T-helper 2 cell (primary cell): ENCODE data around the gene RFX3.
A peak's percentile ranks its signal among the peaks of the same experiment; 100 is the strongest.

Experiments
- DNase-seq, 5 experiments: peaks; one replicate each; pipeline versions ENCODE4 v3.0.0 to v3.0.0-alpha.2; 2012 to 2022

RFX3 gene

DNA sequence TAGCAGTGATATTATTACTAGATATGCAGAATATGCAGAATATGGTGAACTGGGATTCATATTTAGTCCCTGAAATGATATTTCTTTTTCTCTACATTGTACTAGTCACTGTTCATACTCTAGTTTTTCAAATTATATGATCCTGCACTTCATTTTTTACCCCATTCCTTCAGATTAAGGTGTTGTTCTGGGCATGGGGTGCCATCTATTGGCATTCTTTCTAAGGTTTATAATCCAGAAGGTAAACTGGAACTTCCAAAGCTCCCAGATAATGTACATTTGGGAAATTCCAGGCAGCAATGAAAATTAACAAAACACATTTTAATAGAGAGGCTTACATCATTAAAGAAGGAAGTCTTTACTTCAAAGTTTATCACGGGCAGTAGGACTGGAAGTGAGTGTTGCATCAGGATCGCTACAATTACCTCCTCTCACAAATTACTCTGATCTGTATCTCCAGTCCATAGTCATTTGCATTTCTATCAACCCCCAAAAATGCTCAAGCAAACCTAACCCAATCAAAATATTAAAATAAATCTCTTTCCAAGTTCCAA, 12.5 kb downstream of the RFX3 start:
- DNase-seq: no peak

GRCh38 chr9:3511551-3511950, 14.2 kb downstream of the RFX3 start:
- DNase-seq: no peak

DNA sequence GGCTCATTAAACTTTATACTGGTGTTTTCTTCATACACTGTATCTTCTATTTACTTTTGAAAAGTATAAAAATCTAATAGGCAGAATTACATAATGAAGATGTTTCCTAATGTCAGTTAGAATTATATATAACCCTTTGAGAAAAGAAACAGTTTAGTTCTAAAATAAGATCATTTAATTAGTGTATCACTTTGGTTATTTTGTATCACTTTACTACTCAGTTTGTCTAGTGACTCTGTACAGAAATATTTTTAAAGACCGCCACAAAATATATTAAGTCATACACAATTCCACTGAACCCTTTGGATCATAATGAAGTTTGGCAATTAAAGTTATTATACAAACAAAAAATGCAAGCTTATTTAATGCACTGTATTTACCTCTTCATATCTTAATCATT, 15.0 kb downstream of the RFX3 start:
- DNase-seq: no peak

DNA sequence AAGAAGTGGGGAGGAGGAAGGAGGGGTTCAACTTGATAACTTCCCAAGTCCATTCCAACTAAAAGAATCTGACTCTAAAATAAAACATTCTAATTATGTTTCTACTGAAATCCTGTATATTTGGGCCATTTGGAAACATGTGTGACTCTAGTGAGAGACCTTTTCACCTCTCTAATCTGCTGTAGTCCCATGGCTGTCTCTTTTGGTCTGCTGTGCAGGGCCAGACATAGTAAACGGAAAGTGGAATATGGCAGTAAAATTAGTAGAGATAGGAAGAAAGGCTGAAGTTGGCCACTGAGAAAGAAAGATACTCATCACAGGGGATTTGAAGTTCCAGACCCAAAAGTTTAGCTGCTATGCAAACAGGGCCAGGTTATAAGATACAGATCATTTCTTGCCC, 15.9 kb downstream of the RFX3 start:
- DNase-seq: no peak

DNA sequence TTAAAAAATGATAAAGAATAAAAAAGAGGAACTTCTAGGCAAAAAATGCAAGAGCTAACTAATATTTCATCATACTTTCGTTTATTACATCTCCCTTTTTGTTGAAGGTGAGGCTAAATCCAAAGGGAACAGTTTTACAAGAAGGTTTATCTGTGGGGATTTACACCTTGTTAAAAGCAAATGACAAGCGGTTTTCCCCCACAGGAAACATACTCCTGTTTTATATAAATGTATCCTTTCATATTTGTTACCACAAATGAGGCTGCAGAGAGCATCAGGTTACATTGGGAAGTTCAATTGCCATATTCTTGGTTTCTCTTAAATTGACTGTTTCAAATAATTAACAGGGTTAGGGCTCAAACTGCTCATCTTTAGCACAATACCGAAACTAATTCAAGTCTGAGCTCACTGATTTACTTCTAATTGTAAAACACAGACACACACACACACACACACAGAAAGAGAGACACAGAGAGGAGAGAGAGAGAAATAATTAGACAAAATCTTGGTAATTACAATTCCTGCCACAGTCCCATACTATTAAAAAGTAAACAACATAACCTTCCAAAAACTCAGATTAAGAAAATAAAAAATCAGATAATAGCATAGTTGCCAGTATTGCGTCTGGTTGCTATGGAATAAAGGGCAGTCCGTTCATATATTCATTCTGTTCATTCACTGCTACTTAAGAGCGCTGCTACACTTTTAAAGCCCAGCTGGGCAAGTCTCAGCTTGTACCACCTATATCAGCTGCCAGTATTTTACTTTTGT, 17.1 kb downstream of the RFX3 start:
- DNase-seq: no peak

DNA sequence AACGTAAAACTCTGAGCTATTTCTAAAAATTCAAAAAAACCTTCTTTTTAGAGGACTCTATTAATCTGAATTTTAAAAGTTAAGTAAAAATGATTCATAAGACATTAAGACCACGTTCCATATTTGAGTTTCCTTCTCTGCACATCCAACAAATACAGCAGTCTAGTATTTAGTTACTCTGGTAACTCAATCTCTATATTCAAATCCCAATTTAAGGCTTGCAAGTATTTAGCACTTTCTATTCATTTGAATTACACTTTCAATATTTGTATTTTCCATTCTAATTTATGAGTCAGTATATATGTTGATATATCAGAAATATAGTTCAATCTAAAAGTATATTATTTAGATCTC, 17.7 kb downstream of the RFX3 start:
- DNase-seq: no peak

- no peak for DNase-seq
These were observed 18.3 kb downstream of the RFX3 start for GRCh38 chr9:3507395-3508077.

DNA sequence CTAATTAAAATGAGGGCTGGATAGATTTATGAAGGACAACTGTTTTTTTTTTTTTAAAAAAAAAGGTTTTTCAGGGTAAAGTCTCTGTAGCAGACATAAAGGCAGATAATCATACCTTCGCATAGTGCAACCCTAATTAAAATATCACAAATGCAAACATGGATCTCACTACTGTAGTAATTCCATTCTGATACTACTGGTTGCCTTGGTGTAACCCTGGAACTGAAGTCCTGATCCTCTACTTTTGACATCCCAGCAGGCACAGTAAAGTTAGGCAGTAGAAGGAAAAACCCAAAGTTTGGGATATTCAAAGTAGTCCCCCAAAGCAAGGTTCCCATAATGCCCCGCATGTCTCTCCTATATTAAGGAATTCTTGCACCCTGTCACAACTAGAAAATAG, 19.6 kb downstream of the RFX3 start:
- DNase-seq: no peak

DNA sequence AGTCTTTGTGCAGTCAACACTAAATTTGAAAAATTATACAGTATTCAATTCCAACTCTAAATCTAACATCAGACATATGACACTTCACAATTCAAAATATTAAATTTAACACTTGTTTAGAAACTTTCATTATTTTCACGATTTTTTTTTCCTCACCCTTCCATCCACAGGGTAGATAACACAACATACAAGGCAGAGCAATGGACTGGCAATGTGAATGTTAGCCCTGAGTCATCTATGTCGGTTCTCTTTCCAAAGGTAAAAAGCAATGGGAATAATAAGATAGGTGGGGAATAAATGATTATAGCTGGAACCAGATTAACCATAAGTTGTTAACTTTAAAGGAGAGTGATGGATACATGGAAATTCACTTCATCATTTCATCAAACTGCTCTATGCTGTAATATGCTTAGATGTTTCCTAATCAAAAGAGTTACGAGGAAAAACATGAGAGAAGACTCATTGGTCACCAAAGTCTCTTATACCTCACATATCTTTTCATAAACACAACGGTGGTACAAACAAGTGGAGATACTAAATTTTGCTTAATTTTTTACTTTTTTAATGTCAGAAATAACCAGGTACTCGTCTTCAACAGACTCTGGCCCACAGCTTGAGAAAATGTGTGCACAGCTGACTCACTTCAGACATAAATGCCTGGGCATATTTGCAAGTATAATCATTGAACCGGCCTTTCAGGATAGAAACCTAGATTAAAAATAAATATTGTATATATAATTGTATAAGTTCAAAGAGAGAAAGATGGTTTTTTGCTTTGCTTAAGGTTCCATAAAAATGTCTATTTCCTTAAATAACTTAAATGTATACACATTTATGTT, 23.0 kb downstream of the RFX3 start:
- DNase-seq: no peak

- no peak for DNase-seq
These were observed 25.8 kb downstream of the RFX3 start for GRCh38 chr9:3500044-3500443.

- no peak for DNase-seq
These were observed 27.1 kb downstream of the RFX3 start for GRCh38 chr9:3498691-3499090.

GRCh38 chr9:3497857-3498256, 27.9 kb downstream of the RFX3 start:
- DNase-seq: no peak

GRCh38 chr9:3497401-3497800, 28.4 kb downstream of the RFX3 start:
- DNase-seq: no peak

- DNase-seq: no peak
These were observed 29.9 kb downstream of the RFX3 start for GRCh38 chr9:3495855-3496254.

GRCh38 chr9:3492214-3492613, 33.6 kb downstream of the RFX3 start:
- no peak for DNase-seq

DNA sequence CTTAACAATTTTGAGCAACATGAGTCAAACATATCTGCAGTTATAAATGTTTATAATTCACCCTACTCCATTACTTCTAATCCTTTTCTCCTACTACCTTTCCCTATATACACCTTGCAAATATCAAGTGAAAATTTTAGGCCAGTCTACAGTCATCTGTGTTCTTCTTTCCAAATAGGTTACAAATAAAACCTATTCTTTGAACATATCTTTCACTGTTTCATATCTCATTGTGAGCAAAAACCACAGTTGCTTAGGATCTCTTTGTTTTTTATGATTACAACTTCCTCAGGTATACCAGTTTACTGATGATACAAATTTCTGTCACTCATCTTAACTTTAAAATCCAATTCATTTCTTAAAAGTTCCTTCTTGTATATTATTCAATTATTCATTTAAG, 34.4 kb downstream of the RFX3 start:
- no peak for DNase-seq

DNA sequence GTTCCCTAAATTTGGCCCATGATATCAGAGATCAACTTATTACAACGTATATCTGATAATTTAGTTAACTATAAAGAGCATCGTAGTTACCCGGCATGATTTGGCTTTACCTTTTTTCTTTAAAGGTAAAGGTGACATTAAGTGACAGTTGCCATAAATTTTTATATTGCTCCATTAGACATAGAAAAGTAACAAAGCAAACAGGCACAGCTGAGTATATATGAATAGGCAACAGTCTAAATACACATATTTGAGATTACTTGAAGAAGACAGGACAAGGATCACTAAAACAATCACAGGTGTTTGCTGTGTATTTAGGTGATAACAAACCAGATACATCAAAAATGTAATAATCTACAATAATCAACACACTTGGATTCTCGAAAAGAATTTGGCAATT, 34.8 kb downstream of the RFX3 start:
- DNase-seq: no peak

DNA sequence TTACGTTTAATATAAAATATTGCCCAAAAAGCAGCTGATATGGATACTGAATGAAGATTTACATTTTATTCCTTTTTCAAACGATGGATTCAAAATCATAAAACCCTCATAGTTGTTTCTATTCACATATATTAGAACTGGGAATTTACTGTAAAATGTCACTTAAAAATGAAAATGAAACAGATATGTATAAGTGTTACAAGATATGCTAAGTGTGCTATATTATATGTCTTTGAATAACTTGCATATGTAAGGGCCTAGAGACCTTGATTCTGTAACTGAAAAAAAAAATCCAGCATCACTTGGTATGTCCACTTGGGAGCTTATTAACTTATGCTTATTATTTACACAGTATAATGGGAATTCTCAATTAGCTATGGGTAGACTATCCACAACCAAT, 43.2 kb downstream of the RFX3 start:
- no peak for DNase-seq

DNA sequence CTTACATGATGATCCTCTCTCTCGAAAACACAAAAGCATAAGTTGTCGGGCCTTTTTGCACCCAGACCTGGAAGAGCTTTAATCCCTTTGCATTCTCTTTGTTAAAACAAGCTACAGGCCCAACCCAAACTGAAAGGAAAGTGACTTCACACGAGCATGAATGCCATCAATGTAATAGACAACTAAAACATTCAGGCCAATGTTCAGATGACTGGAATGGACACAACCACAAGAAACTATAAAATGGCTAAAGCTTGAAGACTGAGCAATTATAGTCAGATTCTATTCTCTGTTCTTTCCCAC, 45.5 kb downstream of the RFX3 start:
- DNase-seq: no peak

GRCh38 chr9:3479514-3480352, 46.1 kb downstream of the RFX3 start:
- DNase-seq: peak in 1 of 5 experiments; percentile 48

DNA sequence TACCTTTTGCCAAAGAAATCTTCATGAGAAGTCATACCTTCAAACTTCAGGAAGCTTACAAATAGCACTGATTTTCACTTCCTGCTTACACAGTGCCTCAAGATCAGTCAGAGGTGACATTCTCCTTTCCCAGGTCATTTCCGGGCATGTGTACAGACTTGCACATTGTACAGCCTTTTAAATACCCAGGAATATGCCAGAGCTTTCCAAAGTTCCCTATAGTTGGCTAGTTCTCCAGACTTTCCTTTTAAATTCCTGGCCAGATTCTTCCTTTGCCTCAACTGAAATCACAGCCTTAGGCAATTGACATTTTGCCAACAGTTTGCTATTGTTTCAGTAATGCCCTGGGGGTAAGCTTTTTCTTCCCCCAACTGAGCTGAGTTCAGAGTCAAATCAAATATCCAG, 47.2 kb downstream of the RFX3 start:
- peak in 2 of 5 experiments; percentile 4 to 73 for DNase-seq

GRCh38 chr9:3477236-3477834, 48.5 kb downstream of the RFX3 start:
- DNase-seq: peak in 2 of 5 experiments; percentile 13 to 76
